HepG2 (cell line): ENCODE measurements around the gene NGRN. TPM values are rescaled to one million over a fixed set of nuclear protein-coding genes. Genes with fewer than 3 reads are reported as not detected.

Experiments used
- AGO1 ChIP-seq: fragments of 200-400 bp; formaldehyde crosslinking; IDR thresholded peaks from 2 replicates; pipeline ENCODE4 v1.6.1; 2017; ENCODE audit warnings: mild to moderate bottlenecking, low read depth, low read length, moderate library complexity; ENCODE audit not compliant: poor library complexity, severe bottlenecking
- BORCS8-MEF2B ChIP-seq: sonication (generic); formaldehyde crosslinking; IDR thresholded peaks from 2 replicates; pipeline ENCODE4 v1.8.0; 2022; ENCODE audit warnings: mild to moderate bottlenecking, missing genetic modification reagents
- EEA1 ChIP-seq: sonication (generic); formaldehyde crosslinking; IDR thresholded peaks from 2 replicates; pipeline ENCODE4 v1.5.1; 2020; ENCODE audit warnings: mild to moderate bottlenecking, missing genetic modification reagents, borderline replicate concordance
- FOXA1 ChIP-seq, 2 experiments: fragments of 450-650 bp in 1 of 2; sonication (generic) in 1 of 2; formaldehyde crosslinking in 1 of 2; IDR thresholded peaks; 2 replicates each; pipeline versions ENCODE4 v1.4.0 to v1.6.1; 2016 to 2020; ENCODE audit warnings: missing genetic modification reagents in 1 of 2
- HMGA1 ChIP-seq: sonication (generic); formaldehyde crosslinking; conservative IDR thresholded peaks from 2 replicates; pipeline ENCODE4 v1.4.0; 2020; ENCODE audit warnings: missing genetic modification reagents
- ISL2 ChIP-seq: sonication (generic); formaldehyde crosslinking; IDR thresholded peaks from 2 replicates; pipeline ENCODE4 v1.5.0; 2020; ENCODE audit warnings: missing genetic modification reagents
- MEIS2 ChIP-seq: sonication (generic); formaldehyde crosslinking; IDR thresholded peaks from 2 replicates; pipeline ENCODE4 v1.9.0; 2021; ENCODE audit warnings: mild to moderate bottlenecking, missing genetic modification reagents
- MXD4 ChIP-seq: IDR thresholded peaks from 2 replicates; pipeline ENCODE4 v1.6.1; 2016; ENCODE audit warnings: mild to moderate bottlenecking, missing biosample characterization, missing genetic modification reagents
- MXI1 ChIP-seq: IDR thresholded peaks from 3 replicates; pipeline ENCODE4 v1.6.1; 2012; ENCODE audit warnings: low read depth, low read length, inconsistent platforms, borderline replicate concordance
- NFE2L1 ChIP-seq: sonication (generic); formaldehyde crosslinking; IDR thresholded peaks from 2 replicates; pipeline ENCODE4 v1.4.0; 2020; ENCODE audit warnings: missing genetic modification reagents, mild to moderate bottlenecking, borderline replicate concordance
- POLR2AphosphoS2 ChIP-seq: IDR thresholded peaks from 2 replicates; pipeline ENCODE4 v1.6.1; 2011; ENCODE audit warnings: low read depth, low read length, improper control_type of control experiment
- PTBP1 ChIP-seq: fragments of 200-400 bp; formaldehyde crosslinking; IDR thresholded peaks from 2 replicates; pipeline ENCODE4 v1.6.1; 2018; ENCODE audit warnings: low read length, low read depth; ENCODE audit not compliant: poor library complexity, severe bottlenecking
- RARG ChIP-seq: sonication (generic); formaldehyde crosslinking; IDR thresholded peaks from 2 replicates; pipeline ENCODE4 v1.4.0; 2020; ENCODE audit warnings: low read depth, mild to moderate bottlenecking, missing genetic modification reagents
- RXRA ChIP-seq: sonication (generic); formaldehyde crosslinking; IDR thresholded peaks from 2 replicates; pipeline ENCODE4 v1.5.1; 2020; ENCODE audit warnings: missing genetic modification reagents
- SKI ChIP-seq: fragments of 450-650 bp; IDR thresholded peaks from one replicate; pipeline ENCODE4 v1.6.1; 2018; ENCODE audit warnings: mild to moderate bottlenecking; ENCODE audit not compliant: partially characterized antibody
- SSRP1 ChIP-seq: IDR thresholded peaks from 2 replicates; pipeline ENCODE4 v1.6.1; 2016; ENCODE audit warnings: control low read depth
- ZBTB42 ChIP-seq: sonication (generic); formaldehyde crosslinking; IDR thresholded peaks from 2 replicates; pipeline ENCODE4 v1.5.0; 2020; ENCODE audit warnings: mild to moderate bottlenecking, missing genetic modification reagents
- ZBTB7A ChIP-seq: sonication (generic); formaldehyde crosslinking; IDR thresholded peaks from 2 replicates; pipeline ENCODE4 v1.8.0; 2022; ENCODE audit warnings: mild to moderate bottlenecking, missing genetic modification reagents
- ZMAT3 ChIP-seq: sonication (generic); formaldehyde crosslinking; conservative IDR thresholded peaks from 2 replicates; pipeline ENCODE4 v1.7.0; 2021; ENCODE audit warnings: missing genetic modification reagents
- ZNF317 ChIP-seq: sonication (generic); formaldehyde crosslinking; IDR thresholded peaks from 2 replicates; pipeline ENCODE4 v1.5.0; 2020; ENCODE audit warnings: mild to moderate bottlenecking, missing genetic modification reagents
- ZNF432 ChIP-seq: sonication (generic); formaldehyde crosslinking; IDR thresholded peaks from 2 replicates; pipeline ENCODE4 v1.5.0; 2020; ENCODE audit warnings: missing genetic modification reagents, mild to moderate bottlenecking, borderline replicate concordance
- ZNF44 ChIP-seq: sonication (generic); formaldehyde crosslinking; IDR thresholded peaks from 2 replicates; pipeline ENCODE4 v1.5.1; 2020; ENCODE audit warnings: mild to moderate bottlenecking, missing genetic modification reagents
- ZNF549 ChIP-seq: sonication (generic); formaldehyde crosslinking; IDR thresholded peaks from 2 replicates; pipeline ENCODE4 v1.5.0; 2020; ENCODE audit warnings: missing genetic modification reagents
- ZNF598 ChIP-seq: sonication (generic); formaldehyde crosslinking; IDR thresholded peaks from 2 replicates; pipeline ENCODE4 v1.5.1; 2020; ENCODE audit warnings: mild to moderate bottlenecking, missing genetic modification reagents, borderline replicate concordance
- ZNF749 ChIP-seq: sonication (generic); formaldehyde crosslinking; IDR thresholded peaks from 2 replicates; pipeline ENCODE4 v1.8.0; 2022; ENCODE audit warnings: mild to moderate bottlenecking, missing genetic modification reagents, moderate library complexity, borderline replicate concordance
- ZNF780A ChIP-seq: sonication (generic); formaldehyde crosslinking; IDR thresholded peaks from 2 replicates; pipeline ENCODE4 v1.8.0; 2022; ENCODE audit warnings: mild to moderate bottlenecking, missing genetic modification reagents, moderate library complexity
- polyA plus RNA-seq, 8 experiments: library from polyadenylated mRNA; depleted of rRNA in 3 of 8; stranded (reverse) in 7 of 8; unstranded in 1 of 8; fragments of >200 nt; fragmentation: Illumina TruSeq in 4 of 8; extraction: Trizol in 4 of 8; gene quantifications; 2 replicates each; pipeline versions ENCODE4 v1.2.1 to v1.2.3, GENCODE V29; 2011 to 2016; ENCODE audit warnings: low read depth in 4 of 8, missing spikeins in 1 of 8, mixed read lengths in 1 of 8; ENCODE audit not compliant: insufficient read depth in 1 of 8
- total RNA-seq, 5 experiments: library from RNA; depleted of rRNA; stranded (reverse); fragments of >200 nt; fragmentation: Illumina TruSeq; extraction: Trizol; gene quantifications; 2 replicates each; pipeline ENCODE4 v1.2.3, GENCODE V29; 2016; ENCODE audit warnings: low read depth in 1 of 5
- TF ChIP-seq, protein P1 (sequence below): IDR thresholded peaks from 2 replicates; pipeline ENCODE4 v1.6.1; 2016; ENCODE audit warnings: low read depth, missing genetic modification reagents, missing compliant biosample characterization

Gene NGRN
- total and polyA plus RNA-seq, 2 of the 13 experiments (the other 11 are each of a cell fraction or from before 2014, with no cell fraction given) = 39.8 to 63.7 TPM

DNA sequence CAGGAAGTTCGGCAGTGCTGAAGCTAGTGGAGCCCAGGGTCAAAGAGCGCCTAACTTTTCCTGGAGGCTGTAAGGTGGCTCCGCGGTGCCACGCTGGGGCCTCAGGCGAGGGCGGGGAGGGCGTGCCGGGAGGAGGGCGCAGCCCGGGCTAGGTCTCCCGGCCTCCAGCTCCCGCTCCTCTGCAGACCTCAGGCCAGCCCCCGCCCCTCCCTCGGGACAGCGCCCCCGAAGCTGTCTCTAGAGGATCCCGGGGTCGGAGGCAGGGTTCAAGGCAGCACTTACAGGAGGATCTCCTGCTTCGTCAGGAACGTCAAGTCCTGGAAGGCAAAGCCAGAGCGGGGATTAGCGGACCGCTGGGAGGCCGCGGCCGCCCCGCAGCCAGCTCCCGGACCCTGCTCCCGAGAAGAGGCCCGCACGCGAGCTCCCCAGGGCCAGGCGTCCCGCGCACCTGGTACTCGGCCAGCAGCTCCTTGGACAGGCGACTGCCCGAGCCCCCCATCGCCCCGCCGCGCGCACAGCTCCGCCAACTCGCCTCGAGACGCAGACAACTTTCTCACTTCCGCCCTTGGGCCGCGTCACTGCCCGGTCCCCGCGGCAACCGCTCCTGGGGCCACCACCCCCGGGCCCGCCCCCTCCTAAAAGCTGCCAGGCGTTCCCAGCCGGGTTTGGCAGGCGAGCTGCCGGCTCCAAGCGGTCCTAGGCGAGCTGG, 31.9 kb upstream of the NGRN start, which contains the start of gene CIB1 (continued):
- TF ChIP-seq RXRA (CRISPR knock-in tag) = peak; percentile 75
- peak; percentile 65 for TF ChIP-seq ZMAT3 (CRISPR knock-in tag)
- TF ChIP-seq ZNF749 (CRISPR knock-in tag) = peak; percentile 30; the same call in 1 of the 2 replicates
- TF ChIP-seq BORCS8-MEF2B (CRISPR knock-in tag) = no peak
- TF ChIP-seq MXI1 = no peak
- TF ChIP-seq ISL2 (CRISPR knock-in tag) = 0 out of 2 replicates have a peak, but pooled peaks have one; percentile 38
- TF ChIP-seq ZNF317 = no peak
- no peak for TF ChIP-seq FOXA1 (IDR thresholded peaks at IDR 0.05)
- TF ChIP-seq FOXA1 (CRISPR knock-in tag; IDR thresholded peaks at IDR 0.05) = no peak
- TF ChIP-seq, protein P1, sequence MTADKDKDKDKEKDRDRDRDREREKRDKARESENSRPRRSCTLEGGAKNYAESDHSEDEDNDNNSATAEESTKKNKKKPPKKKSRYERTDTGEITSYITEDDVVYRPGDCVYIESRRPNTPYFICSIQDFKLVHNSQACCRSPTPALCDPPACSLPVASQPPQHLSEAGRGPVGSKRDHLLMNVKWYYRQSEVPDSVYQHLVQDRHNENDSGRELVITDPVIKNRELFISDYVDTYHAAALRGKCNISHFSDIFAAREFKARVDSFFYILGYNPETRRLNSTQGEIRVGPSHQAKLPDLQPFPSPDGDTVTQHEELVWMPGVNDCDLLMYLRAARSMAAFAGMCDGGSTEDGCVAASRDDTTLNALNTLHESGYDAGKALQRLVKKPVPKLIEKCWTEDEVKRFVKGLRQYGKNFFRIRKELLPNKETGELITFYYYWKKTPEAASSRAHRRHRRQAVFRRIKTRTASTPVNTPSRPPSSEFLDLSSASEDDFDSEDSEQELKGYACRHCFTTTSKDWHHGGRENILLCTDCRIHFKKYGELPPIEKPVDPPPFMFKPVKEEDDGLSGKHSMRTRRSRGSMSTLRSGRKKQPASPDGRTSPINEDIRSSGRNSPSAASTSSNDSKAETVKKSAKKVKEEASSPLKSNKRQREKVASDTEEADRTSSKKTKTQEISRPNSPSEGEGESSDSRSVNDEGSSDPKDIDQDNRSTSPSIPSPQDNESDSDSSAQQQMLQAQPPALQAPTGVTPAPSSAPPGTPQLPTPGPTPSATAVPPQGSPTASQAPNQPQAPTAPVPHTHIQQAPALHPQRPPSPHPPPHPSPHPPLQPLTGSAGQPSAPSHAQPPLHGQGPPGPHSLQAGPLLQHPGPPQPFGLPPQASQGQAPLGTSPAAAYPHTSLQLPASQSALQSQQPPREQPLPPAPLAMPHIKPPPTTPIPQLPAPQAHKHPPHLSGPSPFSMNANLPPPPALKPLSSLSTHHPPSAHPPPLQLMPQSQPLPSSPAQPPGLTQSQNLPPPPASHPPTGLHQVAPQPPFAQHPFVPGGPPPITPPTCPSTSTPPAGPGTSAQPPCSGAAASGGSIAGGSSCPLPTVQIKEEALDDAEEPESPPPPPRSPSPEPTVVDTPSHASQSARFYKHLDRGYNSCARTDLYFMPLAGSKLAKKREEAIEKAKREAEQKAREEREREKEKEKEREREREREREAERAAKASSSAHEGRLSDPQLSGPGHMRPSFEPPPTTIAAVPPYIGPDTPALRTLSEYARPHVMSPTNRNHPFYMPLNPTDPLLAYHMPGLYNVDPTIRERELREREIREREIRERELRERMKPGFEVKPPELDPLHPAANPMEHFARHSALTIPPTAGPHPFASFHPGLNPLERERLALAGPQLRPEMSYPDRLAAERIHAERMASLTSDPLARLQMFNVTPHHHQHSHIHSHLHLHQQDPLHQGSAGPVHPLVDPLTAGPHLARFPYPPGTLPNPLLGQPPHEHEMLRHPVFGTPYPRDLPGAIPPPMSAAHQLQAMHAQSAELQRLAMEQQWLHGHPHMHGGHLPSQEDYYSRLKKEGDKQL (CRISPR knock-in tag) = no peak
- TF ChIP-seq ZBTB42 (CRISPR knock-in tag) = no peak
- 0 out of 2 replicates have a peak, but pooled peaks have one; percentile 46 for TF ChIP-seq MEIS2 (CRISPR knock-in tag)
- peak; percentile 76; the same call in 1 of the 2 replicates for TF ChIP-seq ZNF44 (CRISPR knock-in tag)
- no peak for TF ChIP-seq SSRP1
- TF ChIP-seq ZNF432 = no peak
- TF ChIP-seq ZBTB7A (CRISPR knock-in tag) = peak; percentile 60; the same call in 1 of the 2 replicates
- no peak for TF ChIP-seq POLR2AphosphoS2
- TF ChIP-seq PTBP1 = no peak
- TF ChIP-seq MXD4 (CRISPR knock-in tag) = peak; percentile 70
- no peak for TF ChIP-seq NFE2L1 (CRISPR knock-in tag)
- peak; percentile 18; the same call in 1 of the 2 replicates for TF ChIP-seq EEA1 (CRISPR knock-in tag)
- TF ChIP-seq ZNF549 = no peak
- TF ChIP-seq ZNF780A (CRISPR knock-in tag) = peak; percentile 93
- TF ChIP-seq SKI = no peak
- 0 out of 2 replicates have a peak, but pooled peaks have one; percentile 37 for TF ChIP-seq RARG
- TF ChIP-seq AGO1 = peak; percentile 26
- TF ChIP-seq ZNF598 = peak; percentile 77; the same call in 1 of the 2 replicates
- TF ChIP-seq HMGA1 (CRISPR knock-in tag) = no peak
